ENCODE results near the gene CPPED1.

GRCh38 chr16:12669908-12670307 is 133.8 kb downstream of the CPPED1 start:
- TF ChIP-seq EP300 (IDR thresholded peaks at IDR 0.05) (no peak), POLR2AphosphoS5 (IDR thresholded peaks at IDR 0.05) (no peak), POLR2A (IDR thresholded peaks at IDR 0.05; ENCODE audit: low read depth) (no peak)
